OCI-LY7 (cell line): ENCODE results near the gene GBGT1. TPM values are rescaled to one million over a fixed set of nuclear protein-coding genes. Genes with fewer than 3 reads are reported as not detected.

ENCODE experiments used
- BruUV-seq: library from RNA; stranded (reverse); fragments of 400-500 nt; replicated peaks from 2 replicates; lab custom pipeline; 2021; lab: Mats Ljungman, UMichigan
- CTCF ChIA-PET: fragments of 300-600 bp; sonication (Branson Sonifier 250); formaldehyde crosslinking; loops from one replicate; lab custom pipeline; 2022; ENCODE audit warnings: antibody characterized with exemption; ENCODE audit not compliant: unreplicated experiment; lab: Charles Lee
- POLR2A ChIA-PET: fragments of 300-600 bp; sonication (Branson Sonifier 250); formaldehyde crosslinking; loops from one replicate; lab custom pipeline; 2022; ENCODE audit warnings: antibody characterized with exemption; lab: Charles Lee
- DNase-seq: peaks from one replicate; pipeline ENCODE4 v3.0.0-alpha.2; 2015; ENCODE audit warnings: low spot score
- H2AFZ ChIP-seq: fragments of 200-600 bp; sonication (generic), shearing (Covaris generic); 2 replicates; pipeline ENCODE4 v1.6.1; 2014; ENCODE audit warnings: mild to moderate bottlenecking, antibody characterized with exemption, low read length, moderate library complexity
- H3K27ac ChIP-seq: fragments of 200-600 bp; sonication (generic); 2 replicates; pipeline ENCODE4 v1.5.1; 2014; ENCODE audit warnings: mixed run types, low read depth, mild to moderate bottlenecking, moderate library complexity, low read length, inconsistent platforms; ENCODE audit not compliant: poor library complexity, severe bottlenecking
- H3K36me3 ChIP-seq: fragments of 200-600 bp; sonication (generic); 2 replicates; pipeline ENCODE4 v1.6.1; 2014; ENCODE audit warnings: mild to moderate bottlenecking, antibody characterized with exemption, low read length, moderate library complexity, mixed read lengths; ENCODE audit not compliant: insufficient read depth
- H3K4me1 ChIP-seq: fragments of 200-600 bp; sonication (generic); 2 replicates; pipeline ENCODE4 v1.5.1; 2014; ENCODE audit warnings: mild to moderate bottlenecking, low read length; ENCODE audit not compliant: insufficient read depth, poor library complexity, severe bottlenecking
- H3K4me2 ChIP-seq: fragments of 200-600 bp; sonication (generic); 2 replicates; pipeline ENCODE4 v1.6.1; 2014; ENCODE audit warnings: mild to moderate bottlenecking, low read length
- H3K4me3 ChIP-seq: fragments of 200-600 bp; sonication (generic); 2 replicates; pipeline ENCODE4 v1.5.1; 2014; ENCODE audit warnings: mild to moderate bottlenecking, low read depth, low read length; ENCODE audit not compliant: poor library complexity, severe bottlenecking
- H3K79me2 ChIP-seq: fragments of 200-600 bp; sonication (generic); 2 replicates; pipeline ENCODE4 v1.6.1; 2016; ENCODE audit warnings: low read depth, mild to moderate bottlenecking, low read length, moderate library complexity, mixed read lengths; ENCODE audit not compliant: insufficient read depth
- H3K9me2 ChIP-seq: fragments of 200-600 bp; sonication (generic); 2 replicates; pipeline ENCODE4 v1.6.1; 2016; ENCODE audit warnings: mild to moderate bottlenecking, low read length, mixed read lengths; ENCODE audit not compliant: insufficient read depth
- H3K9me3 ChIP-seq: fragments of 200-600 bp; sonication (generic); 2 replicates; pipeline ENCODE4 v1.6.1; 2014; ENCODE audit warnings: mild to moderate bottlenecking, mixed run types, low read length, mixed read lengths
- H4K20me1 ChIP-seq: fragments of 200-600 bp; sonication (generic); 2 replicates; pipeline ENCODE4 v1.6.1; 2014; ENCODE audit warnings: mild to moderate bottlenecking, antibody characterized with exemption, low read length, moderate library complexity, mixed read lengths; ENCODE audit not compliant: insufficient read depth
- CTCF ChIP-seq: fragments of 200-600 bp; sonication (generic); conservative IDR thresholded peaks from 2 replicates; pipeline ENCODE4 v1.5.1; 2014; ENCODE audit warnings: mild to moderate bottlenecking, antibody characterized with exemption, low read length, moderate library complexity, mixed read lengths
- EZH2phosphoT487 ChIP-seq: fragments of 200-600 bp; sonication (generic); IDR thresholded peaks from 2 replicates; pipeline ENCODE4 v1.6.1; 2018; ENCODE audit warnings: low read depth, borderline replicate concordance, mild to moderate bottlenecking, mixed run types, antibody characterized with exemption, low read length, moderate library complexity, mixed read lengths
- intact Hi-C: fragments of 100-400 bp; cut with micrococcal nuclease; formaldehyde crosslinking; loops from one replicate; pipeline ENCODE4 v1.10.0; 2022; ENCODE audit not compliant: unreplicated experiment
- total RNA-seq, 2 experiments: library from RNA; depleted of rRNA in 1 of 2; stranded (reverse); fragments of >200 nt in 1 of 2; shearing (Covaris generic) in 1 of 2; gene quantifications; 2 replicates each; pipeline ENCODE4 v1.2.3, GENCODE V29; 2014 to 2022

GBGT1 gene
- total RNA-seq, 2 experiments from 2014 or later, result 2.1 to 5.9 TPM

- H3K79me2 ChIP-seq, result peaks cover 10% of the 10 kb centered on the region; the same call in 1 of the 2 replicates
- H4K20me1 ChIP-seq, result peaks cover 17% of the 10 kb centered on the region
- intact Hi-C loops, result loop anchor here (1.0 kb wide), 1 partner anchor 26 kb away; the partner anchor contains the start of gene RALGDS
- H3K9me2 ChIP-seq, result no peaks in the 10 kb centered on the region
- CTCF ChIA-PET, result interaction anchor here (0.8 kb wide), 1 partner anchor 33 kb away, joined by 3 read pairs; no protein-coding TSS in a partner anchor
- no peaks in the 10 kb centered on the region for H3K9me3 ChIP-seq
- peak; percentile 77 for DNase-seq
- POLR2A ChIA-PET, result no interaction called here
- peak; percentile 91 for TF ChIP-seq CTCF
- no peak for TF ChIP-seq EZH2phosphoT487
- peak overlapping the region; percentile 38 for H3K27ac ChIP-seq
- no TSS peak for BruUV-seq
- peak overlapping the region; percentile 84 for H3K4me2 ChIP-seq
- H3K4me3 ChIP-seq, result peak overlapping the region; percentile 78
- no peak overlapping the region for H2AFZ ChIP-seq
- peaks cover 31% of the 10 kb centered on the region for H3K4me1 ChIP-seq
- no peaks in the 10 kb centered on the region; the same call in 1 of the 2 replicates for H3K36me3 ChIP-seq
Observed at GRCh38 chr9:133147412-133148198, 16.1 kb downstream of the GBGT1 start.

GRCh38 chr9:133146746-133147411 lies 16.8 kb downstream of the GBGT1 start:
- no peak overlapping the region for H2AFZ ChIP-seq
- no peaks in the 10 kb centered on the region; the same call in 1 of the 2 replicates for H3K36me3 ChIP-seq
- no peak overlapping the region for H3K4me3 ChIP-seq
- H3K27ac ChIP-seq, result no peak overlapping the region
- peak overlapping the region; percentile 84 for H3K4me2 ChIP-seq
- no peak for DNase-seq
- BruUV-seq, result no TSS peak
- peaks cover 10% of the 10 kb centered on the region; the same call in 1 of the 2 replicates for H3K79me2 ChIP-seq
- no peaks in the 10 kb centered on the region for H3K9me2 ChIP-seq
- intact Hi-C loops, result no loop called here
- H3K4me1 ChIP-seq, result peaks cover 37% of the 10 kb centered on the region
- peaks cover 17% of the 10 kb centered on the region for H4K20me1 ChIP-seq
- POLR2A ChIA-PET, result no interaction called here
- TF ChIP-seq EZH2phosphoT487 (no peak), CTCF (no peak)
- CTCF ChIA-PET, result interaction anchor here (0.6 kb wide), 1 partner anchor 1773 kb away, joined by 4 read pairs; no protein-coding TSS in a partner anchor
- no peaks in the 10 kb centered on the region for H3K9me3 ChIP-seq
